PFSK-1 (cell line): ENCODE data around the gene NOTCH4.
A peak's percentile ranks its signal among the peaks of the same experiment; 100 is the strongest.

ENCODE experiments used
- FOXP2 ChIP-seq: optimal IDR thresholded peaks from 2 replicates; pipeline ENCODE3; 2011; ENCODE audit warnings: borderline replicate concordance, control low read depth, inconsistent platforms; ENCODE audit not compliant: insufficient read depth; ENCODE audit errors: extremely low read length, extremely low read depth
- POLR2AphosphoS5 ChIP-seq: IDR thresholded peaks from 2 replicates; pipeline ENCODE4 v1.6.1; 2012; ENCODE audit warnings: low read depth, mild to moderate bottlenecking, control low read depth, low read length, moderate library complexity
- REST ChIP-seq, 2 experiments: IDR thresholded peaks; 2 replicates each; pipeline versions ENCODE4 v1.6.1 to v1.8.0; 2011 to 2012; ENCODE audit warnings: low read depth in 2 of 2, low read length in 2 of 2, control low read depth in 1 of 2, inconsistent platforms in 1 of 2, mild to moderate bottlenecking in 1 of 2, moderate library complexity in 1 of 2; ENCODE audit not compliant: insufficient read depth in 1 of 2
- SIN3A ChIP-seq: IDR thresholded peaks from 2 replicates; pipeline ENCODE4 v1.6.1; 2012; ENCODE audit warnings: mild to moderate bottlenecking, low read length, moderate library complexity, borderline replicate concordance; ENCODE audit not compliant: insufficient read depth
- TAF1 ChIP-seq: IDR thresholded peaks from 2 replicates; pipeline ENCODE4 v1.6.1; 2012; ENCODE audit warnings: low read length, control low read depth, borderline replicate concordance; ENCODE audit not compliant: insufficient read depth

Gene NOTCH4

GRCh38 chr6:32192608-32193039 is 31.2 kb downstream of the NOTCH4 start, which contains the start of gene GPSM3:
GPSM3 (minus strand) TSS chr6:32192643; CDS start chr6:32192513, 130 bp downstream.
- no peak for TF ChIP-seq SIN3A
- no peak; the same call in 1 of the 2 replicates for TF ChIP-seq POLR2AphosphoS5
- TF ChIP-seq REST (IDR thresholded peaks at IDR 0.05; ENCODE audit: insufficient read depth in 1 of 2, low read depth in 2 of 2, low read length in 2 of 2), result peak in 1 of 2 experiments; percentile 32; a peak in 1 of 4 replicates
- no peak for TF ChIP-seq TAF1

- TF ChIP-seq FOXP2, result no peak
- no peak for TF ChIP-seq SIN3A
- TF ChIP-seq TAF1, result no peak
- TF ChIP-seq POLR2AphosphoS5, result no peak
- no peak for TF ChIP-seq REST (IDR thresholded peaks at IDR 0.05; ENCODE audit: insufficient read depth in 1 of 2, low read depth in 2 of 2, low read length in 2 of 2)
Observed at GRCh38 chr6:32191696-32192607, 31.9 kb downstream of the NOTCH4 start.

GRCh38 chr6:32190911-32191677 is 32.8 kb downstream of the NOTCH4 start:
- TF ChIP-seq FOXP2 (no peak), SIN3A (no peak), POLR2AphosphoS5 (no peak), REST (IDR thresholded peaks at IDR 0.05; ENCODE audit: insufficient read depth in 1 of 2, low read depth in 2 of 2, low read length in 2 of 2) (no peak), TAF1 (no peak)

GRCh38 chr6:32190054-32190851 is 33.6 kb downstream of the NOTCH4 start, which contains the start of gene PBX2:
PBX2 (minus strand) TSS chr6:32190202; CDS start chr6:32189915, 287 bp downstream.
- TF ChIP-seq POLR2AphosphoS5 (peak; percentile 47; the same call in 1 of the 2 replicates), SIN3A (no peak), TAF1 (no peak)

- TF ChIP-seq FOXP2, result no peak
- no peak for TF ChIP-seq SIN3A
- TF ChIP-seq REST (IDR thresholded peaks at IDR 0.05; ENCODE audit: insufficient read depth in 1 of 2, low read depth in 2 of 2, low read length in 2 of 2), result no peak
- TF ChIP-seq TAF1, result no peak
- no peak for TF ChIP-seq POLR2AphosphoS5
Observed at GRCh38 chr6:32189742-32190053, 34.2 kb downstream of the NOTCH4 start.
